Measurements from ENCODE around the gene BRD7.

Gene BRD7

DNA sequence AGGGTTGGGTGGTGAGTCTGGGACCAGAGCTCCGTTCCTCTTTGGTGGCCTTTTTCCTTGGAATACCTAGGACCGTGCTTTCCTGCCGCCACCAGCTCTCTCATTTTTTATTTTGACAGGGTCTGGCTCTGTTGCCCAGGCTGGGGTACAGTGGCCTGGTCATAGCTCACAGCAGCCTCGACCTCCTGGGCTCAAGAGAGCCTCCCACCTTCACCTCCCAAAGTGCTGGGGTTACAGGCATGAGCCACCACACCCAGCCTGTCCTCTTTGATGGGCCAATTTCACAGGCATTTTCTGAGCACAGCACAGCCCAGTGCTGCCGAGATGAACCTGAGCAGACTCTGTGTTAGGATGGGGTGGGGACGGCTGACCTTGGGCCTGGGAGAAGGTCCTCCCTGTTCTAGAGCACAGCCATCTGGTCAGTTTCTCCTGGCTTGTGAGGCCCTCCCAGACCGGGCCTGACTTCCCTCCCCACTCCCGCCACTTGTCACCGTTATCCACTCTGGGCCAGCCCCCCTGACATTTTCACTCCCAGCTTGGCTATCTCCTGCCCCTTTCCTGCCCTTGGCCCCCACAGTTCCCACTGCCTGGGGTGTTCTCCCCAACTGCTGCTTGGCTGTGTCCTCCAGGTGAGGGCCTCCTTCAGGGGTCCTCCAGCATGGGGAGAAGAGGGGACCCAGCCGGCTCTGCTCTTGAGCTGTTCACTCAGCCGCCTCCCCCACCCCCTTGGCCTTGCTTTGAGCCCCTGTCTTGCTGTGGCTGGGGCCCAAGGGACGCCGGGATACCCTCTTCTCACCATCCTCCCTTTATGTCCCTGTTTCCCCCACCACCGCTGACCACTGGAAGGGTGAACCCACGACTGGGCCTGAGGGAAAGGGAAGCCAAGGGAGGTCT is 97.4 kb downstream of the BRD7 start:
- DNase-seq: no peak

DNA sequence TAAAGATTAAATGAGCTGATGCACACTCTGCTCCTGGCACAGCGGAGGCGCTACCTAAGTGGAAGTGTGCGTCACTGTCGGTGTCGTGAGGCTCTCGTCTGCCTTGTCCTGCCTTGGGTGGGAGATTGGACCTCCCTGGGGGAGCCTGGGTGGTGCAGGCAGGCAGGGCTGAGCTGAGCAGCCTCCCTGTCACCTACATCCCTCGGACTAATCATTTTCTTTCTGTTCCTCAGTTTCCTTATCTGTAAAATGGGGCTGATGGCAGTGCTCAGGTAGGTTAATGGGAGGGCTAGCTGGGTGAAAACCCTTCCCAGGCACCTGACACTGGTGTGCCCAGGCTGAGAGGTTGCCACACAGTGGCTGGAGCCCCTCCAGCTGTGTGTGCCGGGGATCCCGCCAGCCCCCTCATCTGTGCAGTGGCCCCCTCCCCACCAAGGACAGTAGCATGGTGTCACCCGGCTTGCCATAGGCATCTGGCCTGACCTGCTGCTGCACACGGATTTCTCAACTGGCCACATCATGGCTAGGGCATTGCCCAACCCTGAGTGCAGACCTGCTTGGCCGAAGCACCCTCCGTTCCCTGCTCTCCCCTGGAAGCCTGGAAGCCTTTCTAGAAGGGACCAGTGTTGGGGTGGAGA is 98.2 kb downstream of the BRD7 start:
- DNase-seq: no peak

- no peak for DNase-seq
Observed at GRCh38 chr16:50269769-50270509, 98.8 kb downstream of the BRD7 start.

- no peak for DNase-seq
Observed at GRCh38 chr16:50269061-50269705, 99.6 kb downstream of the BRD7 start.

GRCh38 chr16:50268352-50268751 is 100.4 kb downstream of the BRD7 start:
- DNase-seq: no peak

DNA sequence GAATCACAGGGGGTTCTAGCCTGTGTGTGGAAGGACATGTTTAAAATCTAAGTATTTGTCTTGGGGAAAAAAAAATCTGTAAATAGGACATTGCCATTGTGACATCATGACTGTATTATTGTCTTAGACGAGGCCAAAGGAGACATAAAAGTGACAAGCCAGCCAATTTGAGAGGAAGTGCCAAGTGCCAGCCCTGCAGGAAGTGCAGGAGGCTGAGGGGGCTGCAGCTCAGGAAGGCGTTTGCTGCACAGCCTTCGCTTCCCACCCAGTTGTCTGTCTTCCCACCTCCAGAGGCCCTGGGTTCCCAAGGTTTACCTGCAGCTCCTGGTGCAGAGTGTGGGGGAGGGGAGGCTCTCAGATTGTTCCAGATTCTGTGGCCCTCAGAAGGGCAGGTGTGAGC is 101.1 kb downstream of the BRD7 start:
- no peak for DNase-seq

- DNase-seq: no peak
Observed at GRCh38 chr16:50267151-50267631, 101.6 kb downstream of the BRD7 start.

DNA sequence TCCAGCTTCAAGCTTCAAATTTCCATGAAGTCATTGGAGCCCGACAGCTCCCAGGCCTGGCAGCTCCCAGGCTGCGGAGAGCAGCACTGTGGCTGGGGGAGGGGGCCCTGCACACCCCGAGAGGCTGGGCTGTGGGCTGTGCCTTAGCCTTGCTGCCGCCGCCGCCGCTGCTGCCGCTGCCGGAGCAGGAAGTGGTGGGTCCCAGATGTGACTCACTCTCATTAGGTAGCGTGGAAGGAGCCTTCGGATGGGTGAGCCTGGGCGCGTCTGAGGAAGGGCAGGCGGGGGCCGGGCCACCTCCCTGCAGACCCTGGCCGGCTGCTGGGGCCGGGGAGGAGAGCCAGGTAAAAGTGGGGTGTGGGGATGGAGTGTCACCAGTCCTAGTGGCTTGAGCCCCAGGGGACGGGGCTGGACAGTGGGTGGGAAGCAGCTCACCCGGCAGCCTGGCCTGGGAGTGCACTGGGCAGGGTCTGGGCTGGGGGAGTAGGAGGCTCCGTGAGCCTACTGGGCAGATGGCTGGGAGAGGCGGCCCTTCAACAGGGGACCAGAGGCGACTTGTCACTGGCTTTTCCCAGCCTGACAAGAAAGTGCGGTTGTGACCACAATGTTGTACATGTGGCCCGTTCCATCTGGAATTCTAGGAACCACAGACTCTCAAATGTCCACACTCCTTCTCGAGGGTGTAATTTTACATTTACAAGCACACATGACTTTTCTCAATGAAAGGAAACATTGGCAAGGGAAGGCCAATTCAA is 102.3 kb downstream of the BRD7 start, which contains the start of gene ADCY7:
Gene ADCY7, plus strand, starts transcription at position 215 of the 755 bp plus-strand sequence. CDS start 21,629 bp downstream, outside the sequence.
- no peak for DNase-seq

All from NCI-H187 (cell line).